ENCODE data around the gene MRS2.

GRCh38 chr6:24397631-24398030, 5.1 kb upstream of the MRS2 start:
- TF ChIP-seq CTCF (IDR thresholded peaks at IDR 0.05), result no peak
- TF ChIP-seq POLR2A (IDR thresholded peaks at IDR 0.05), result no peak
- TF ChIP-seq POLR2AphosphoS5 (IDR thresholded peaks at IDR 0.05), result no peak

All from breast epithelium (tissue), 3 donors.